B cell (primary cell): ENCODE measurements around the gene SPEM2. TPM values are rescaled to one million over a fixed set of nuclear protein-coding genes. Genes with fewer than 3 reads are reported as not detected.

ENCODE experiments used
- ATAC-seq: fragments of 200-7000 bp; cut with Tn5 transposase; one replicate; pipeline ENCODE4 v1.10.0; 2021; ENCODE audit warnings: low read depth, mild to moderate bottlenecking, moderate number of reproducible peaks, moderate library complexity
- CTCF ChIA-PET: fragments of 350-600 bp; sonication (Branson Sonifier 250); formaldehyde crosslinking; loops from one replicate; lab custom pipeline; 2021; ENCODE audit warnings: antibody characterized with exemption, inconsistent platforms; lab: Charles Lee
- POLR2A ChIA-PET: fragments of 350-600 bp; sonication (Branson Sonifier 250); formaldehyde crosslinking; loops from one replicate; lab custom pipeline; 2021; ENCODE audit warnings: antibody characterized with exemption; lab: Charles Lee
- DNase-seq: peaks from one replicate; pipeline ENCODE4 v3.0.0; 2013
- H2AFZ ChIP-seq: 2 replicates; pipeline ENCODE4 v1.6.1; 2012; ENCODE audit warnings: mild to moderate bottlenecking, low read depth, low read length; ENCODE audit not compliant: insufficient read depth, poor library complexity, severe bottlenecking
- H3K27ac ChIP-seq, 2 donors: 1 replicate in 1 of 2; 2 replicates in 1 of 2; pipeline ENCODE4 v1.5.1; 2012 to 2013; ENCODE audit warnings: low read length in 2 of 2, mild to moderate bottlenecking in 2 of 2, moderate library complexity in 1 of 2
- H3K27me3 ChIP-seq, 4 experiments: fragments of 200-600 bp in 1 of 4; sonication (generic) in 1 of 4; replicated peaks in 1 of 4; 1 replicate in 2 of 4; 2 replicates in 2 of 4; pipeline versions ENCODE4 v1.6.1 to v1.7.0; 2013 to 2016; ENCODE audit warnings: low read length in 3 of 4, mild to moderate bottlenecking in 2 of 4, mixed read lengths in 1 of 4, moderate library complexity in 1 of 4; ENCODE audit not compliant: insufficient read depth in 4 of 4, control insufficient read depth in 3 of 4; ENCODE audit errors: control extremely low read depth in 1 of 4
- H3K36me3 ChIP-seq, 2 experiments: replicated peaks in 1 of 2; 1 replicate in 1 of 2; 2 replicates in 1 of 2; pipeline versions ENCODE4 v1.6.1 to v1.7.1; 2013; ENCODE audit warnings: low read length in 1 of 2; ENCODE audit not compliant: insufficient read depth in 2 of 2, control insufficient read depth in 1 of 2; ENCODE audit errors: control extremely low read depth in 1 of 2, extremely low read depth in 1 of 2
- H3K4me1 ChIP-seq, 2 donors: fragments of 200-600 bp in 1 of 2; sonication (generic) in 1 of 2; 1 replicate in 1 of 2; 2 replicates in 1 of 2; pipeline versions ENCODE4 v1.5.1 to v1.6.1; 2013 to 2017; ENCODE audit warnings: low read length in 2 of 2; ENCODE audit not compliant: control insufficient read depth in 2 of 2, insufficient read depth in 2 of 2
- H3K4me2 ChIP-seq: replicated peaks from 2 replicates; pipeline ENCODE3; 2012; ENCODE audit warnings: mild to moderate bottlenecking, low read depth, low read length; ENCODE audit not compliant: poor library complexity, severe bottlenecking
- H3K4me3 ChIP-seq, 5 experiments: fragments of 200-600 bp in 1 of 5; sonication (generic) in 1 of 5; 1 replicate in 3 of 5; 2 replicates in 2 of 5; pipeline versions ENCODE4 v1.5.1 to v1.7.0; 2011 to 2016; ENCODE audit warnings: low read length in 4 of 5, mild to moderate bottlenecking in 4 of 5, low read depth in 2 of 5, control low read depth in 1 of 5, moderate library complexity in 1 of 5; ENCODE audit not compliant: insufficient read depth in 1 of 5; ENCODE audit errors: control extremely low read depth in 1 of 5, extremely low read depth in 1 of 5
- H3K79me2 ChIP-seq: fragments of 200-600 bp; sonication (generic); one replicate; pipeline ENCODE4 v1.6.0; 2016; ENCODE audit warnings: low read length; ENCODE audit not compliant: control insufficient read depth, insufficient read depth
- H3K9ac ChIP-seq: fragments of 200-600 bp; sonication (generic); 2 replicates; pipeline ENCODE4 v1.6.1; 2017; ENCODE audit warnings: mild to moderate bottlenecking, low read length, moderate library complexity
- H3K9me3 ChIP-seq, 3 donors: one replicate each; pipeline versions ENCODE4 v1.6.1 to v1.7.1; 2013; ENCODE audit warnings: low read length in 2 of 3; ENCODE audit not compliant: control insufficient read depth in 2 of 3, insufficient read depth in 1 of 3; ENCODE audit errors: control extremely low read depth in 1 of 3
- H4K20me1 ChIP-seq: 2 replicates; pipeline ENCODE4 v1.6.0; 2012; ENCODE audit warnings: mild to moderate bottlenecking, low read length; ENCODE audit not compliant: insufficient read depth, control insufficient read depth, poor library complexity, severe bottlenecking
- H3K27ac Mint-ChIP-seq: one replicate; pipeline ENCODE4 v1.8.0; 2021; ENCODE audit warnings: mixed read lengths
- H3K27me3 Mint-ChIP-seq: one replicate; pipeline ENCODE4 v1.8.0; 2021; ENCODE audit warnings: mixed read lengths
- H3K4me1 Mint-ChIP-seq: one replicate; pipeline ENCODE4 v1.8.0; 2021; ENCODE audit warnings: mixed read lengths
- H3K4me3 Mint-ChIP-seq: one replicate; pipeline ENCODE4 v1.8.0; 2021; ENCODE audit warnings: mixed read lengths
- H3K9me3 Mint-ChIP-seq: one replicate; pipeline ENCODE4 v1.8.0; 2022; ENCODE audit warnings: mixed read lengths; ENCODE audit not compliant: insufficient read depth
- EZH2 ChIP-seq: IDR thresholded peaks from 2 replicates; pipeline ENCODE4 v1.6.1; 2012; ENCODE audit warnings: borderline replicate concordance, low read depth, mild to moderate bottlenecking, moderate library complexity, low read length; ENCODE audit not compliant: insufficient read depth, poor library complexity, severe bottlenecking
- WGBS: methylation state at CpG from one replicate; pipeline ENCODE4 v1.1.5; 2013; ENCODE audit warnings: missing lambda C conversion rate; ENCODE audit not compliant: insufficient coverage; 5-methylcytosine and 5-hydroxymethylcytosine counted together
- intact Hi-C: fragments of 100-400 bp; cut with micrococcal nuclease; formaldehyde crosslinking; loops from one replicate; pipeline ENCODE4 v1.10.0; 2022
- polyA plus RNA-seq: library from polyadenylated mRNA; depleted of rRNA; stranded (reverse); fragments of >200 nt; gene quantifications from 2 replicates; pipeline ENCODE4 v1.2.3, GENCODE V29; 2012
- total RNA-seq, 2 donors: library from RNA; stranded (reverse); fragments of 120-200 nt in 1 of 2; gene quantifications; 1 replicate in 1 of 2; 2 replicates in 1 of 2; pipeline versions ENCODE4 v1.2.3 to v1.2.4, GENCODE V29; 2013 to 2022
- TF ChIP-seq, protein P1 (sequence below): fragments of 200-600 bp; IDR thresholded peaks from one replicate; pipeline ENCODE4 v1.8.0; 2022; ENCODE audit warnings: antibody characterized with exemption, mild to moderate bottlenecking

The SPEM2 gene
- total and polyA plus RNA-seq, 2 donors (not counting 1 experiment from before 2014, with no cell fraction given) = not detected

DNA sequence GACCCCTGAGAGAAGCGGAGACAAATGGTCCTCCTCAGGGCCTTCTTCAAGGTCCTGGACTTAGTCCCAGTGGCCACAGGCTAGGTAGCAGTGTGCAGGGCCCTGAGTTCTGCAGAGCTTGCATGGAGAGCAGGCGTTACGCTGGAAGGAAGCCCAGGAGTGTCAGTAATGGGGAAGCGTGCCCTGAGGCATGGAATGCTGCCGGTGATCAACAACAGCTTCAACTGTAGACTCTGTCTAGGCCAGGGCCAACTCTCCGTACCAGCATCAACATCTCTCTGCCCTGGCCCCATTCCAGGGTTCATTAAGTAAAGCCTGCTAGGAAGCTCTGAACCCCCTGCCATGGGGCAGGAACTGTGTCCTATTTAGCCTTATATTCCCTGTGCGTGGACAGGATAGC, 45.1 kb upstream of the SPEM2 start:
- WGBS = 72% methylated on average over 7 of the region's 7 CpGs
- no peak overlapping the region for H3K27ac ChIP-seq
- no peaks in the 10 kb centered on the region for H3K36me3 ChIP-seq
- ATAC-seq = no peak
- peaks cover 19% of the 10 kb centered on the region in 2 donors for H3K4me1 ChIP-seq
- H3K4me2 ChIP-seq = no peak overlapping the region
- TF ChIP-seq, protein P1, sequence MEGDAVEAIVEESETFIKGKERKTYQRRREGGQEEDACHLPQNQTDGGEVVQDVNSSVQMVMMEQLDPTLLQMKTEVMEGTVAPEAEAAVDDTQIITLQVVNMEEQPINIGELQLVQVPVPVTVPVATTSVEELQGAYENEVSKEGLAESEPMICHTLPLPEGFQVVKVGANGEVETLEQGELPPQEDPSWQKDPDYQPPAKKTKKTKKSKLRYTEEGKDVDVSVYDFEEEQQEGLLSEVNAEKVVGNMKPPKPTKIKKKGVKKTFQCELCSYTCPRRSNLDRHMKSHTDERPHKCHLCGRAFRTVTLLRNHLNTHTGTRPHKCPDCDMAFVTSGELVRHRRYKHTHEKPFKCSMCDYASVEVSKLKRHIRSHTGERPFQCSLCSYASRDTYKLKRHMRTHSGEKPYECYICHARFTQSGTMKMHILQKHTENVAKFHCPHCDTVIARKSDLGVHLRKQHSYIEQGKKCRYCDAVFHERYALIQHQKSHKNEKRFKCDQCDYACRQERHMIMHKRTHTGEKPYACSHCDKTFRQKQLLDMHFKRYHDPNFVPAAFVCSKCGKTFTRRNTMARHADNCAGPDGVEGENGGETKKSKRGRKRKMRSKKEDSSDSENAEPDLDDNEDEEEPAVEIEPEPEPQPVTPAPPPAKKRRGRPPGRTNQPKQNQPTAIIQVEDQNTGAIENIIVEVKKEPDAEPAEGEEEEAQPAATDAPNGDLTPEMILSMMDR = no peak
- TF ChIP-seq EZH2 = no peak
- H4K20me1 ChIP-seq = no peaks in the 10 kb centered on the region
- Mint-ChIP-seq H3K27ac (no peak overlapping the region), H3K4me1 (peaks cover 13% of the 10 kb centered on the region), H3K4me3 (no peak overlapping the region), H3K27me3 (peaks cover 41% of the 10 kb centered on the region), H3K9me3 (no peaks in the 10 kb centered on the region)
- H3K79me2 ChIP-seq = no peaks in the 10 kb centered on the region
- H3K4me3 ChIP-seq = no peak overlapping the region
- CTCF ChIA-PET = no interaction called here
- H2AFZ ChIP-seq = no peak overlapping the region
- H3K9ac ChIP-seq = no peak overlapping the region
- no peak for DNase-seq
- H3K9me3 ChIP-seq = peaks cover 2 to 19% (median 2%) of the 10 kb centered on the region in 3 donors
- POLR2A ChIA-PET = interaction anchor here (0.9 to 1.1 kb wide), 2 partner anchors 24 to 30 kb away, joined by 3 to 4 read pairs; partner anchors contain the start of gene TMEM256
- intact Hi-C loops = no loop called here
- H3K27me3 ChIP-seq = peaks cover 0 to 43% (median 14%) of the 10 kb centered on the region in 4 experiments

DNA sequence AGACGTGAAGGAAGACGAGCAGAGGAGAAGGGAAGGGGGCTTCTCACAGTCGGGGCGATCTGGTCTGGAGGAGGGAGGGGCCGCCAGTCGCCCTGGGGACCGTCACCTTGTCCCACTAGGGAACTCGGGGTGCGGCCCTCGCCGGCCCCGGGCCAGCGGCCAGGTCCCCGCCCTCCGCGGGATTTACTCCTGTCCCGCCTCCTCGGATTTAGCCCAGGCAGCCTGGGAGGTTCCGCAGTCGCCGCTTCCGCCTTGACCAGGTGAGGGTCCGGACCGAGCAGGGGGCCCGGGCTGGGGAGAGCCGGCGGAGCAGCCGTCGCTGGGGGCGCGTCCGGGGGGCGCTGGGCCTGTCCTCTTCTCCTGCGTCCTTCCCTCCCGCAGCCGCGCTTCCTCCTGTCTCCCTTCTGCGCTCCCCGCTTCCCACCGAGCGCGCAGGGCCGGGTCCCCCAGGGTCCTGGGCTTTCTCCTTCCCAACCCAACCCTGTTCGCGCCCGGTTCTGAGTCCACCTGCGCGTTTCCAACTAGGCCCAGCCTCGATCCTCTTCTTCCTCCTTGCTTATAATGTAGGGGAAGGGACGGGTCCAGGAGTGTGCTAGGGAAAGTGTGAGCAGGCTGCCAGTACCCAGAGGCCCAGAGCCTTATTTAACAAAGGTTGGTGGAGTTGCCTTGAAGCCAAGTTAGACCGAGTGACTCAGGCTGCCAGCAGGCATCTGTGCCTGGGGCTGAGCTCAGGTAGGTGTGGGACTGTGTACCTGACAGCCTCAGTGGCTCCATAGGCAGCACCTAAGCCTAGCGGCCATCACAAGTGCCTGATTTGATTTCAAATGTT, 44.3 kb upstream of the SPEM2 start, which contains the start of gene TNK1:
Gene TNK1, plus strand, starts transcription at position 235 of the 829 bp plus-strand sequence. CDS start 1,838 bp downstream, outside the sequence.
- H3K4me3 Mint-ChIP-seq = no peak within 1 kb of the TSS
- Histone ChIP-seq H2AFZ (no peak within 1 kb of the TSS), H3K4me1 (peaks cover 19% of the 10 kb centered on the region in 2 donors), H3K9me3 (peaks cover 2 to 19% (median 2%) of the 10 kb centered on the region in 3 donors), H3K27me3 (peaks cover 0 to 43% (median 14%) of the 10 kb centered on the region in 4 experiments), H4K20me1 (no peaks in the 10 kb centered on the region), H3K4me3 (no peak within 1 kb of the TSS), H3K79me2 (no peaks in the 10 kb centered on the region), H3K9ac (no peak within 1 kb of the TSS), H3K4me2 (peak within 1 kb of the TSS; percentile 14), H3K36me3 (no peaks in the 10 kb centered on the region), H3K27ac (no peak within 1 kb of the TSS)
- TF ChIP-seq, protein P1 = no peak
- TF ChIP-seq EZH2 = peak; percentile 34
- 9% methylated on average over 50 of the region's 52 CpGs for WGBS
- ATAC-seq (no peak), DNase-seq (peak; percentile 30)
- intact Hi-C loops = no loop called here
- CTCF ChIA-PET = no interaction called here
- H3K27me3 Mint-ChIP-seq = peaks cover 41% of the 10 kb centered on the region
- POLR2A ChIA-PET = interaction anchor here (0.9 to 1.1 kb wide), 2 partner anchors 23 to 31 kb away, joined by 3 to 4 read pairs; partner anchors contain the start of gene TMEM256
- H3K4me1 Mint-ChIP-seq = peaks cover 14% of the 10 kb centered on the region
- H3K27ac Mint-ChIP-seq = no peak within 1 kb of the TSS
- no peaks in the 10 kb centered on the region for H3K9me3 Mint-ChIP-seq
